SHP77 (cell line): ENCODE data around the gene SCAP.
"Not testable (repeated sequence)": the region's sequence is repeated elsewhere in the genome, so short reads cannot be mapped to it uniquely, and the experiment has no call there.

Source experiments
- DNase-seq, 2 experiments: peaks; one replicate each; lab custom pipeline; 2025; lab: John Stamatoyannopoulos, UW

SCAP gene

DNA sequence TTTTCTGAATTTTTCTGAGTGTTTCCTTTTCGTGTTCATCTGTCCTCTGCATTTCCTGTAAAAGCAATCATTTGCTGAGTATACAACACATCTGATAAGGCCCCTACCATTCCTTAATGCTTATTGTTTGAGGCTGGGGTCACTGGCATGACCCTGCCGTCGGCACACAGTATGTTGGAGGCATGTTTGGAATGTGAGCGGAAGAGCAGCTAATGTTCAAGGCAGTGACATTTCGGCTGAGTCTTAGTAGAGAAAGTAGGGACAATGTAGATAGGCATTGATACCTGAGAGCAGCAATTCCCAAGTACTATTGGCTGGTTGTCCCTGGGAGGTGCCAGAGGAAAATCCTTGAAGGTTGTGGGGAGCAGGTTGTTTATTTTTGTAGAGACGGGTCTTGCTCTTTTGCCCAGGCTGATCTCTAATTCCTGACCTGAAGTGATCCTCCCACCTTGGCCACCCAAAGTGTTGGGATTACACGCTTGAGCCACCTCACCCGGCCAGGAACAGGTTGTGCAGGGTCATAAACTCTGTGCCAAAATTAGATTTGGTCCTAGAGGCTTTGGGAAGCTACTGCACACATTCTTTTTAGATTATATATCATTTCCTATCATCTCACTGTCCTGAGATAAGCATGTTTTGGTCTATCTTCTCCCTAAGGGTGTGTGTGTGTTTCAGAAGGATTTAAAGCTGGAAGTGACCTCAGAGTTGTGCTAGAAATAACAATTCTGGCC is 81.4 kb downstream of the SCAP start:
- DNase-seq, result no peak

DNA sequence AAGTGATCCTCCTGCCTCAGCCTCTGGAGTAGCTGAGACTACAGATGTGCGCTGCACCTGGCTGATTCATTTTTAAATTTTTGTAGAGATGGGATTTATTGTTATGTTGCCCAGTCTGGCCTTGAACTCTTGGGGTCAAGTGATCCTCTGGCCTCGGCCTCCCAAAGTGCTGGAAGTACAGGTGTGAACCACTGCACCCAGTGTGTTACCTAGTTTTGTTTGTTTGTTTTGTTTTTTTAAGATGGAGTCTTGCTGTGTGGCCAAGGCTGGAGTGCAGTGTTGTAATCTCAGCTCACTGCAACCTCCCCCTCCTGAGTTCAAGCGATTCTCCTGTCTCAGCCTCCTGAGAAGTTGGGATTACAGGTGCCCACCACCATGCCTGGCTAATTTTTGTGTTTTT is 82.8 kb downstream of the SCAP start:
- no peak for DNase-seq

DNA sequence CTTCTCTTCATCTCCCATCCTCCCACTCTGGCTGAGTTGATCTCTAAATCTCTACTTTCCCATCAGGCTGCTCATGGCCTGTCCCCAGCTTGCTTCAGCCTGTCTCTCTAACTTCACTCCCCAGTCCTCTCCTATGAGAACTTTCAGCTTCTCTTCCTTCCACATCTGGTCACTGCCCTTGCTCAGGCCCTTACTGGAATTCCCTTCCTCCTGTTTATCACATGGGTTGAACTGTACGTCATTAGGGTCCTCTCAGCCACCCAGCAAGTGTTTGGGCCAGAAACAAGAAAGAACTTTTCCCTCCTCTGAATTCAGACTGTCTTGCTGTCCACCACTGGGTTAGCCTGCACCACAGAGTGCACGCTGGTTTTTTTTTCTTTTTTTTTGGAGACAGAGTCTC is 89.9 kb downstream of the SCAP start:
- DNase-seq, result no peak

DNA sequence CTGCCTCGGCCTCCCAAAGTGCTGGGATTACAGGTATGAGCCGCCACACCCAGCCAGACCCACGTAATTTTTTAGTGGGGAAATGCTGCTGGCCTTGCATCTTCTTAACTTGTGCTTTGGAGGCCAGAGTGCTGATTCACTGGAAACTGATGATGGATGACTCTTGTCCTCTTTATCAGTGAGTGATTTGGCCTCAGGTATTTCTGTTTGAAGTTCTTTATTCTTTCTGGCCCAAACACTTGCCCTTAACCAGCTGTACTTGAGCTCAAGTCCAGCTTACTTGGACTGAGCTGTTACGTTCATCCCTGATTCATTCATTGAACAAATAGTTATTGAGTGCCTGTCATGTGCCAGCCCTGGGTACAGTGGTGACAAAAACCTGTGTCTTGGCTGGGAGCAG is 90.7 kb downstream of the SCAP start:
- DNase-seq, result no peak

DNA sequence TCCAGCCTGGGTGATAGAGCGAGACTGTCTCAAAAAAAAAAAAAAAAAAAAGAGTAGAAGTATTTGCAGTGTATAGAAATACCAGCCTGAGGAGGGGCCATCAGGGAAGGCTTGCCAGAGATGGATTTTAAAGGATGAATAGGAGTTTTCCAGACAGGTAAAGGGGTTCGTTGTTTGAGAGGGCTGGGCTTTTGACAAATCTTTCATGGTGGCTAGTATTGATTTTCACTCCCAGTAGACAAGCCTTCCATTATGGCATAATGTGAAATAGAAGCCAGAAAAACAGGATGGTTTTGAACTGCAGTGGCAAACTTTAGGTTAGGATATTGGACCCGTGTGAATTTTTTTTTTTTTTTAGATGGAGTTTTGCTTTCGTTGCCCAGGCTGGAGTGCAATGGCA is 91.3 kb downstream of the SCAP start:
- DNase-seq, result no peak

DNA sequence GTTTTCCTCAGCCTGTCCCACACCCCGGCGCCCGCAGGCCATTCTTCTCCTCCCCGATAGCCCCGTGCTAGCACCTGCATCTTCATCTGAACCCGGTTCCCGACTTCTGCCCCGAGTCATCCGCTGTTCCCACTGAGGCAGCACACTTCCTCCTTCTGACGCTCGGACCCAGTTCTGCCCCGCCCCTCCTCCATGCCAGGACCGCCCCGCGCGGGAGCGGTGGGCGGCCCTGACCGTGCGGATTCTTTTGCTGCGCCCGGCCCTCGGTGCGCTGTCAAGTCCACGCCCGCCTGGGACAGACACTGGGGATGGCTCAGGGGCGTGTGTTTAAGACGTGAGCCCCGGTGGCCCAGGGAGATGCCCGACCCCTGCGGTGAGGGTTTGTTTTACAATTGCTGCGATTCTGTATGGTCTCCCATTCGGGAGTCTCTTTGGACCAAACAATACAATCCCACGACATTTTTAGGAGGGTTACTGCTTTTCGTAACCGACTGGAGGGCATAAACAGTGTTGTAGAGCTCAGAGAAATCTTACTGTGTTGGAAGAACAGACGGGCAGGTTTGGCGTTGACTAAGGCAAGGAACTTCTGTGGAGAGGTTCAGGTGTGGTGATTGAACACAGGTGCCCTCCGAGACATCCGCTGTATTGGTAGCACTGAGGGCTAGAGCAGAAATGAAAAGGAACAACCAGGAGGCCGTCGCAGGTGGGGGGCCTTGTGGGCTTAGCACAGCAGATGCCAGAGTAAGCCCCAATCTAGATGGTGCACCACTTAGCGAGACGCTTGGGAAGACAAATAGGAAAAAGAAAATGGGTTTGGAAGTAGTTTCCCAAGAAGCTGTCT is 94.2 kb downstream of the SCAP start:
- DNase-seq, result peak; percentile 68 to 71

DNA sequence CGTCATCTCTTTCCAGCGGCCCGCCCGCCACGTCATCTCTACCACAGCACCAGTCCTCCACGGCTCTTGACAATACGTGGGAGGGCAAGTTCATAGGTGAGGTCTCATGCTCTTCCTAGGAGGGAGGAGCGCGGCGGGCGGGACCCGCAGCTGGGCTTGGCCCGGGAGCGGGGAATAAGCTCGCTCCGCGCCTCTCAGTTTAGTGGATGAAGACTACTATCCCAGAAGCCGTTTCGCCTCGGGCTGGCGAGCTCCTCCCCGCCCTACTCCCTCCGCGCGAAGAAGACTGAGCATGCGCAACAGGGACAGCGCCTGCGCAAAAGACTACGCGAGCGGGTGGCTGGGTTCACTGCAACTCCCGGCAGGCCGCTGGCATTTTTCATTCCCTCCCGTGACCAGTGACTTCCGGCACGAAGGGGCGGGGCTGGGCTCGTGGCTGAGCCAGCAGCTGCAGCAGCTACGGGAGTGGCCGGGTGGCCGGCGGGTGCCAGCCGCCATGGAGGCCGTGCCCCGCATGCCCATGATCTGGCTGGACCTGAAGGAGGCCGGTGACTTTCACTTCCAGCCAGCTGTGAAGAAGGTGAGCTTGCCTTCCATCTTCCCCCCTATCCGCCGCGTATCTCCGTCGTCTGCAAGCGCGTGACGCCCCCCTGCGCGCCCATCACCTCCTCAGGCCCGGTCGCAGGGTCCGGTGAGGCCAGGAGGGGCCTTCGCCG is 95.0 kb downstream of the SCAP start, which contains the start of gene PTPN23:
Gene PTPN23 (plus strand): TSS at position 421 of the 716 bp plus-strand sequence. CDS start 76 bp downstream, at position 497.
- peak; percentile 97 to 98 for DNase-seq

DNA sequence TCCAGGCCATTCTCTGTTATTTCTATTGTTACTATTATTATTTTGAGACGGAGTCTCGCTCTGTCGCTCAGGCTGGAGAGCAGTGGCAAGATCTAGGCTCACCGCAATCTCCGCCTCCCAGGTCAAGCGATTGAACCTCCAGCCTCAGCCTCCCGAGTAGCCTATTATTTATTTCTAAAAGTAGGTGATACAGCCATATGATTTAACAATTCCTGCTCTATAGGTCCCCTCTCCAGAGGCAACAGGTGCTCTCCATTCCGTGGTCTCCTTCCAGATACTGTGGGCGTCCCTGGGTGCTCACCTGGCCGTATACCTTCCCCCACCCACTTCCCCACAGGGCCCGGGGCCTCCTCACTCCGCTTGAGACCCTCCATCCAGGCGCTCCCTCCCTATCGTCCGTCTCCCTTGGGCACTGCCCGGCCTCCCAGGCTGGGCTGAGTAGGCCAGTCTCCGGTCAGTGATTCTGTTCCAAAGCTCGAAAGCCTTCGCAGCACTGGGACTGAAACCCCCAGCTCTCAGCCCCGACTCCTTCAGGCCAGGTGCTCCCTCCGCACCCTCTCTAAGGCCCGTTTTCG is 95.6 kb downstream of the SCAP start:
- no peak for DNase-seq

DNA sequence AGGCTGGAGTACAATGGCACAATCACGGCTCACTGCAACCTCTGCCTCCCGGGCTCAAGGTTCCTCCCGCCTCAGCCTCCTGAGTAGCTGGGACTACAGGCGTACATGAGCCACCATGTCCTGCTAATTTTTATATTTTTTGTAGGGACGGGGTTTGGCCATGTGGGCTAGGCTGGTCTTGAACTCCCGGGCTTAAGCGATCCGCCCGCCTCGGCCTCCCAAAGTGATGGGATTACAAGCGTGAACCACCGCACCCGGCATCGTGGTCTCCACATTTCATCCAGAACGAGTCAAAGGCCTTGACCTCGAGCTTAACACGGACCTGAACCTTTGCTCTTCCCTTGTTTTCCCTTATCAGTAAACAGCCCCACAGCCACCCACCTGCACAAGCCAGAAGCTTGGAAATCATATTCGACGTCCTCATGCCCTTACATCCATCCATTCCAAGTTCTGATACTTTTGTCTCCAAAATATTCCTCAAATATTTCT is 96.3 kb downstream of the SCAP start:
- no peak for DNase-seq

DNA sequence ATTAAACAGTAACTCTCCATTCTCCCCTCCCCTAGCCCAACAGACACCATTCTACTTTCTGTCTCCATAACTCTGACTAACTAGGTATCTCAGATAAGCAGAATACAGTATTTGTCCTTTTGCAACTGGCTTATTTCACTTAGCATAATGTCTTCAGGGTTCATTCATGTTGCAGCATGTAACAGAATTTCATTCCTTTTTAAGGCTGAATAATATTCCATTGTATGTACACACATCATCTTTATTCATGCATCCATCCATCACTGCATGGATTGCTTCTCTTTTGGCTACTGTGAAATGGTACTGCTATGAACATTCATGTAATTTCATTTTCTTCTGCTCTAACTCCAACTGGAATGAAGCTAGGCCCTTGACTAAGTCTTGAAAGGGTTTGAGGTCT is 96.9 kb downstream of the SCAP start:
- DNase-seq, result no peak

DNA sequence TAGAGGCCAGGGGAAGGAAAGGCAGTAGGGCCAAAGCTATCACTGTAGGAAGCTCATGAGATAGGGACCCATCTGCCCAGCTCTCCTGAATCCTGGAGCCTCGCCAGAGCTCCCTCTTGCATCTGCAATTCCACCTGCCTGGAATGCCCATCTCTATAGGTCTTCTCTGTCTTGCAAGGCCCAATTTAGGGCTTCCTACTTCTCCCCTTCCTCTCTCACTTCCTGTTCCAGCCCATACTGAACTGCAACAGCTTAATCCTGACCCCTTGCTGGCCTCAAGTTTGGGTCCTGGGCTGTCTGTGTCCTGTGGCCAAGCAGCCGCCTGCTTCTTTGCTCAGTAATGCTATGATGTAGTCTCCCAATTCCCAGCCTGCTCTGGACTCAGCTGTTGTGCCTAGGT is 98.6 kb downstream of the SCAP start:
- DNase-seq, result no peak

DNA sequence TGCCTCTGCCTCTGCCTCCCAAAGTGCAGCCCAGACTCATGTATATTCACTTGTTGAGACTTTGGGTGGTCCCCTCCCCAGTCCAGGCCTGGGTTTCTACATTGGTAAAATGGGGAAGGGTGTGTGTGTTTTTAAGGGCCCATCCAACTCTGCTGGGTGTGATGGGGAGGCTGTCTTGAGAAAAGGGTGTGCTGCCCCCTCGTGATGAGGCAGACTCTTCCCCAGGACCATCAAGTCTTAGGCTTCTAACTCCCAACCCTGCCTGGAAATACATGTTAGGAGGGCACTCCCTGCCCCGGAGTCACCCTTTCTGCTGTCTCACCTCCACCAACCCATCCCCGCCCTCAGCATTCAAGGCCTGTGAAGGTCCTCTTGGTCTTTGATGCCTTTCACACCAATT is 99.3 kb downstream of the SCAP start:
- no peak for DNase-seq

DNA sequence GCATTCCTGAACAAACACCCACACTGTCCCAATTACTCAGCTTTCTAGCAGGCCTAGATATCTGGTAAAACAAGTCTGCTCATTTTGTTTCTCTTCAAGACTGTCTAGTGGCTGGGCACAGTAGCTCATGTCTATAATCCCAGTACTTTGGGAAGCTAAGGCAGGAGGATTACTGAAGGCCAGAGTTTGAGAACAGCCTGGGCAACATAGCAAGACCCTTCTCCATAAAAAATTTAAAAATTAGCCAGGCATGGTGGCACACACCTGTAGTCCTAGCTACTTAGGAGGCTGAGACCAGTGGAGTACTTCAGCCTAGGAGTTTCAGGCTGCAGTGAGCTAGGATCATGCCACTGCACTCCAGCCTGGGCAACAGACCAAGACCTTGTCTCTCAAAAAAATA is 101.2 kb downstream of the SCAP start:
- no peak for DNase-seq

DNA sequence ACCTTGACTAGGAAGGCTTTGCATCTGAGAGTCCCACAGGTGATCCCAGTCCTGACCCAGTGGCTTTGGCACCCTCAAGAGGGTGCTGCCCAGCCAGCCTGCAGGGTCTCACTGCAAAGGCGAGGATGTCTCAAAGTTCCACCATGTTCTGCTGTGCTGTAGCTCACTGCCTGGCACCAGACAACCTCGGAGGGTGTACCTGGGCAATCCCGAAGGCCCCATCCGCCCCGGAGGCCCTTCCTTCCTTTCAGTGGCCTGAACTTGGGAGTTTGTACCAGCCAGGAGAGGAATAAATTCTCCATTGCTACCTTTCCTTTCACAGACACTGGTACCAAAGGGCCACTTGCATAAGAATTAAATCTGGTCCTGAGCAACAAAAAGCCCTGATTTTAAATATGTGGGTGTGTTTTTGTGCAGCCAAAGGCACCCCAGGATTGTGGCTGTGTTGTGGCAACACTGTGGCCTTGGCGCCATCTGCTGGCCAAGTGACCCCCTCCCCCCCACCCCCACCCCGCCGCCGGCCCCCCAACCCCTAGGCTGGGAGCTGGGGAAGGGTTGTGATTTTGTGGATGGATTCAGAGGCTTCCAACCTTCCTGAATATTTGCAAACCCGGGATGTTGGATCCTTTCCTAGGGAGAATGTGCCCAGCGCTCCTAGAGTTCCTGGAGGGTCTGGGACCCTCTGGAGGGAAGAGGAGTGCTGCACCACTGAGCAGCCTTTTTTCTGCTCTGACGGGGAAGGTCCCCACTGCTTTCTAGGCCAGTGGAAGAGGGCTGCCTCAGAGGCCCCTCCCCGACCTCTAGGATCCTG is 104.6 kb downstream of the SCAP start:
- DNase-seq, result no peak

DNA sequence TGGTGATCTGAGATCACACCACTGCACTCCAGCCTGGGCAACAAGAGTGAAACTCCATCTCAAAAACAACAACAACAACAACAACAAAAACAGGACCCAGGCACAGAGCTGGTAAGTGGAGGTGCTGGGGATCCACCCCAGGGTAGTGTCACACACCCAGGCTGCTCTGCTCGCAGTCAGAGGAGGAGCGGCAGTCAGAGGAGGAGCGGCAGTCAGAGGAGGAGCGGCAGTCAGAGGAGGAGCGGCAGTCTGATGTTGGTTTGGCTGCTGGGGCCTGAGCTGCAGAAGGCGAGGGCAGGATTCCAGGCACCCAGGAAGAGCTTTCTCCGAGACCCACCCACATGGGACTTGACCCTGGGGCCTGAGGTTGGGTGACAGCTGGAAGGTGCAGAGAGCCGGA is 105.7 kb downstream of the SCAP start:
- DNase-seq, result not testable (repeated sequence)

DNA sequence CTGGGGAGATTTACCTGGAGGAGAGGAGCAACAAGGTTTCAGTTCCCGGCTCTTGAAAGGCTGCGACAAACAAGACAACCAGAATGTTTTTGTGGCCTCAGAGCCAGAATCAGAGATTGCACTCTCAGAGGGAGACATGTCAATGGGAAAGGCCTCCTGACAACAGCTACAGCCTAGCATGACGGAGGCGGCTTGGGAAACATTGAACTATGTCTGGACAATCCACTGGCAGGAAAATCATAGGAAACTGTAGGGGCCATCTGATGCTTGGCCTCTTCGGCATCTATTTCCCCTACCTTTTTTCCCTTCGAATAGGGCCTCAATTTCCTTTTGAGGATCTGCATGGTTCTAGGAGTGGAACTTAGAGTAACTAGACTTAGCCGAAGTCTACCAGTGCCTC is 108.1 kb downstream of the SCAP start:
- DNase-seq, result no peak

DNA sequence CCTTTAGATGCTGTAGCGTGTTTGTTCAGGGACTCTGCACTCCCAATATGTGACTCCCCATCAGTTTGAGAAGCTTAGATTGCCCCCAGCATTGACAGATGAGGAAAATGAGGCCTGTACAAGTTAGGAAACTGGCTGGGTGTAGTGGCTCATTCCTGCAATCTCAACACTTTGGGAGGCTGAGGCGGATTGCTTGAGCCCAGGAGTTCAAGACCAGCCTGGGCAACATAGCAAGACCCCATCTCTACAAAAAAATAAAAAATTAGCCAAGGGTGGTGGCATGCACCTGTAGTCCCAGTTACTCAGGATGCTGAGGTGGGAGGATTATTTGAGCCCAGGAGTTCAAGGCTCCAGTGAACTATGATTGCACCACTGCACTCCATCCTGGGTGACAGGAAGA is 108.9 kb downstream of the SCAP start:
- DNase-seq, result no peak

DNA sequence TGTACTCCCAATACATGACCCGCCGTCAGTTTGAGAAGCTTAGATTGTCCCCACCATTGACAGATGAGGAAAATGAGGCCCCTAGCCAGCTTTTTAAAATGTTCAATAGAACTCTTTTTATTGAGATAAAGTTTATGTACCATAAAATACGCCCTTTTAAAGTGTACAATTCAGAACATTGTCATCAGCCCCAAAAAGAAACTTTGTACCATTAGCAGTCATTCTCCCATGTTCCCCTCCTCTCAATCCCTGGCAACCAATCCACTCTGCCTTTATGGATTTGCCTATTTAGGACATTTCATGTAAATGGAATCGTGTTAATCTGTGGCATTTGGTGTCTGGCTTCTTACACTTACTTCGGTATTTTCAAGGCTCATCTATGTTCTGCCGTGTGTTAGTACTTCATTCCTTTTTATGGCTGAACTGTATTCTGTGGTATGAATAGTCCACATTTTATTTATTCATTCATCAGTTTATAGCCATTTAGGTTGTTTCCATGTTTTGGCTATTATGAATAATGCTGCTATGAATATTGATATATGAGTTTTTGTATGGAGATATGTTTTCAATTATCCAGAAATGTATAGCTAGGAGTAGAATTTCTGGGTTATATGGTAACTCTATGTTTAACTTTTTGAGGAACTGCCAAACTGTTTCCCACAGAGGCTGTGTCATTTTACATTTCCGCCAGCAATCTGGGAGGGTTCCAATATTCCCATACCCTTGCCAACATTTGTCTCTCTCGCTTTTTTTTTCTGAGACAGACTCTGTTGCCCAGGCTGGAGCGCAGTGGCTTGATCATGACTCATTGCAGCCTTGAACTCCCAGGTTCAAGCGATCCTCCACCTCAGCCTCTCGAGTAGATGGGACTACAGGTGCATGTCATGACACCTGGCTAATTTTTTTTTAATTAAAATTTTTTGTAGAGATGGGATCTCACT is 110.3 kb downstream of the SCAP start:
- no peak for DNase-seq
